NCI-H128 (cell line): ENCODE data around the gene RUNX1.

ENCODE experiments used
- DNase-seq: peaks from one replicate; lab custom pipeline; 2025; ENCODE audit not compliant: unreplicated experiment; lab: John Stamatoyannopoulos, UW

The RUNX1 gene

GRCh38 chr21:35037384-35037765 lies 11.7 kb downstream of the RUNX1 start:
- DNase-seq, result no peak

GRCh38 chr21:35036465-35037383 lies 12.4 kb downstream of the RUNX1 start:
- DNase-seq, result no peak

DNA sequence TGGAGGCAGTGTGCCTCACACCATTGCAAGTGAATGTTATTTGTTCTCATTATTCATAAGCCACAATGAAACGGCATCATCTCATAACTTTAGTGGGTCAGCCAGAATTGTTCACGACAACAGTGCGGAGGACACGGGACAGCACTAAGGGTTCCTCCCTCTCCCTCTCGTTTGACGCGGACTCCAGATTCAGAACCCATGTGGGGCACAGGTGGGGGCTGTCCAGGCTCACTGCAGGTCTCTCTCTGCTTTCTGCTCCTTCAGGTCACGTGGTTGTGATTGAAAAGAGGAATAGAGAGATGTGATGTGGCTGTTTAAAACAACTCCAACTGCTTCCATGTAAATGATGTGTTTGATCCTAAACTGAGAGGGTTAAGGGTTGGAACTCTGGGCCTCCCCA lies 13.5 kb downstream of the RUNX1 start:
- DNase-seq, result no peak

GRCh38 chr21:35035116-35035515 lies 14.0 kb downstream of the RUNX1 start:
- no peak for DNase-seq

GRCh38 chr21:35034203-35034926 lies 14.7 kb downstream of the RUNX1 start:
- no peak for DNase-seq

DNA sequence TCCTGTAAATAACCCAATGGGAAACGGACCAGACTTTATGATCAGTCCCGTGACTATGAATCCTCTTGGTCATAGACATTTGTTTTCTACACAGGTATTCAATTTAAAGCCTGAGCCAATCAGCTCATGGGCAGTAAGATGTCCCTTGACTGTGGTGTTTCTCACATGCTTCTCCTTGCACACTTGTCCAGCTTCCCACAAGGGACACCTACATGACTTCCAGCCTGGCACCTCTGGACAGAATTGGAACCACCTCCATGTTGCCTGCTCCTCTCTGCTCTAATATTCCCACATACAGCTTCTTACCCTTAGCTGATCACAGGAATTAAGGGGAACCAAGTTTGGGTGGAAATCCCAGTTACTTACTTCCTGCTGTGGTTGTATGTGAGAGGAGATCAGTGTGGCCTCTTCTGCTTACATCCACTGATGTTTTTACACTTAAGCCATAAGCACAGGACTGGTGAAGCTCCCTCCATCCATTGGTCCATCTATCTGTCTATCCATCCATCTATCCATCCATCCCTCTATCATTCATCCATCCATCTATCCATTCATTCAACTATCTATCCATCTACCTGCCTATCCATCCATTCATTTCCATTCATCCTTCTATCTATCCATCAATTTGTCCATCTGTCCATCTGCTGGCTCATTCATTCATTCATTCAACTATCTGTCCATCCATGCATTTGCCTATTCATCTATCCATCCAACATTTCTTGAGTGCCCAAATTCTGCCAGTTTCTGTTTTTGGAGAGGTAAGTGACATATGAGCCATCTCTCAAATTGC lies 16.4 kb downstream of the RUNX1 start:
- DNase-seq, result no peak

GRCh38 chr21:35028451-35028978 lies 20.6 kb downstream of the RUNX1 start:
- DNase-seq, result no peak

DNA sequence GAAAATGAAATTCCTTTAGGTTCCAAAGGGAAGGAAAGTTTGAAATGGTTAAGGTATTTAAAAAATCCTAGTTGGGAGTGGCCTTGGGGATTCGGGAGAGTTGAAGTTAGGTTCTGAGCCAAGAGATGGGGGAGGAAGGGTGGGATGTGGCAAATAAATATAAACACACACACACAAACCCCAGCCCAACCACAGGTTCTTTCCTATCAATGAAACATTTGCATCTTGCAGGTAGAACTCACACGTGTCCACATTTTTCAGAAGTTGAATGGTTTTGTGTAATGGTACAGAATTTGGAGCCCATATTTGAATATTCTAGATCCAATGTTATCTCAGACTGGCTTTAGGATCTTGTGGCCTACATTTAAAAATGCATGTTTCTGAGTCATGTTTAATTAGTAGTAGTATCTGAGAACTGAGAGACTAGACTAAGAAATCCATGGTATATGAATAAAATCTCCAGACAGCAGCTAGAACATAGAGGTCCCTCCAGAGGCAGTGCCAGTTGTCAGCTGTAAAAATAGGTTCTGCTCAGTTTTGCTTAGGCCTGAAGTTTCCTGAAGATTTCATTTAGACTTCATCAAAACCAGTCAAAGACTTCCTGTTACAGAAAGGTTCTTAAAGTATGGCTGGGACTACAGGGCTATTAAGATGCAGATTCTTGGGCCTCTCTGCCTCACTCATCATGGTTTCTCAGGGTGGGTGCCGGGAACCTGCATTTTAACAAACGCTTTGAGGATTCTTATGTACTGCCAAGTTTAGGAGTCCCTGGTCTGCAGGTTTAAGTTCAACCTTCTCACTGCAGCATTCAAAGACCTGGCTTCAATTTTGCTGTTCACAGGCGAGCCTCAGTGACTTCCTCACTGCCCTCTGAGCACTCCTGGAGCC lies 21.3 kb downstream of the RUNX1 start:
- DNase-seq, result no peak

GRCh38 chr21:35026617-35027562 lies 22.2 kb downstream of the RUNX1 start:
- DNase-seq, result no peak

- no peak for DNase-seq
Observed at GRCh38 chr21:35026153-35026500, 23.0 kb downstream of the RUNX1 start.

DNA sequence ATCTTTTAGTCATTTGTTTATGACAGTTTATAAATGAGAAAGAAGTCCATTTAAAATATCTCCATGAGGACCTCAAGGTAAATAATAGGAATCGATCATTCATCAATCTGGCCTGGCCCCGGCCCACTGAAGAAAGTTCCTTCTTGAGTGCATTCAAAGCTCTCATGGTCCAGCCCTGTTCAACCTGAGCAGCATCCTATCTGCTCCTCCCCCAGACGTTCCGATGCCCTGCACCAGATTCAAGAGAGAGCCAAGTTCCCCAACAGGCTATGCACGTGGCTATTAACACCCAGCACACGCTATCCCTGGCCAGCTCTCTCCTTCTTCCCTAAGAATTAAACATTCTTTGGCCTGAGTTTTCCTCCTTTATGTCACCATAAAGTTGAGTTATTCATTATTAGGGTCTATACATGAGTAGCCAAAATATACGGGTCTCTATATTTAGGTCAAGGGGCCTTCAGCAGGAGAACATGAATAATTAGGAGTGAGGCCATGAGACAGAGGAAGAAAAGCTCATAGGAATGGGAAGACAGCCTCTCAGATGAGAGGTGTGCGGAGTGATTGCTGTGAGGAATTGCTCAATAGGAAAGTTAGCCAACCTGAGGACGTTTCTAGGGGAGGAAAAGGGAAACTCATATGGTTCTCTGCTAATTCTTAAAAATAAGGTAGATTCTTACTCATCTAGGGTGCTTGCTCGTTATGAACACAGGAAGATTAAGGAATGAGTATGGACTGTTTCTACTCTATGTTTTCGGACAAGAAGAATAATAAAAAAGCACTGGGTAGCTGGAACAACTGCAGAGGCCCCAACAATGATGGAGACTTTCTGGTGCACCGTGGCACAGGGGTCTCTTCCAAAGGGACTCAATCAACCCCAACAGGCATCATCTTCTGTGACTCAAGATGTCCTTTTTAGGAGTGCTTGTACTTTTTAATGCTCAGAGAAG lies 23.6 kb downstream of the RUNX1 start:
- no peak for DNase-seq

- DNase-seq, result no peak
Observed at GRCh38 chr21:35024513-35024912, 24.6 kb downstream of the RUNX1 start.

GRCh38 chr21:35024071-35024420 lies 25.1 kb downstream of the RUNX1 start:
- no peak for DNase-seq

- no peak for DNase-seq
Observed at GRCh38 chr21:35023396-35024070, 25.6 kb downstream of the RUNX1 start.

- DNase-seq, result no peak
Observed at GRCh38 chr21:35021546-35021945, 27.6 kb downstream of the RUNX1 start.

DNA sequence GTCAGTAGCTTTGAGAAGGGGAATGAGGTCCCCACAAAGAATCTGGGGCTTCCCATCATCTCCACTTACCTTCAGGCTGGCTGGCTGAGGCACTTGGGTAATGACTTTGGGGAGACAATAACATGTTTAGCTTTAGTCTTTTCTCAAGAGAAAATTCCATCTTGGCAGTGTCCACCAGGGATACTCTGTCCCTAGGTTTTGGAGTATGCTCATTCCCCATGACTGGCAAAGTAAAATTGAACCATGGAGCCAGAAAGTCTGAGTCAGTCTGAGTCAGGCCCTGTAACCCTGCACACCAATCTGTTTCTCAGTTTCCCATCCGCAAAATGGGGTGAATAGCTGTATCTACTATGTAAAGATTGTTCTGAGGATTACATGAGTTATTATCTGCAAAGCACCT lies 28.2 kb downstream of the RUNX1 start:
- no peak for DNase-seq

DNA sequence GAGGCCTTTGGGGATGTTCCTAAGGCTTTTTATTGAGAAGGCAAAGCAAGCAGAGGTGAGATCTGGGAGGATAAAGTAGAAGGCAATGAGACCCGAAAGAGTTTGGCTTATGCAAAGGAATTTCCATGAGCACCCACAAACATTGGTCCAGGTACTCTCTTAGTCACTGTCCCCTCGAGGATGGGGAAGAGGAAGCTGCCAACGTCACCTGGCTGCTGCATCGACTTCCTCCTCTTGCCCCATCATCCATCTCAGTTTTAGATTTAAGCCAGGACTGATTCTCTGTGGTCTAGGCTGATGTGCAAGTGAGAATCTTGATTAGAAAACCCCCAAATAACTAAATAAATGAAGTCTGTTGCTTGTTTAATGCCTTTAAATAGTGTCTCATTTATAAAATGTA lies 28.7 kb downstream of the RUNX1 start:
- no peak for DNase-seq

DNA sequence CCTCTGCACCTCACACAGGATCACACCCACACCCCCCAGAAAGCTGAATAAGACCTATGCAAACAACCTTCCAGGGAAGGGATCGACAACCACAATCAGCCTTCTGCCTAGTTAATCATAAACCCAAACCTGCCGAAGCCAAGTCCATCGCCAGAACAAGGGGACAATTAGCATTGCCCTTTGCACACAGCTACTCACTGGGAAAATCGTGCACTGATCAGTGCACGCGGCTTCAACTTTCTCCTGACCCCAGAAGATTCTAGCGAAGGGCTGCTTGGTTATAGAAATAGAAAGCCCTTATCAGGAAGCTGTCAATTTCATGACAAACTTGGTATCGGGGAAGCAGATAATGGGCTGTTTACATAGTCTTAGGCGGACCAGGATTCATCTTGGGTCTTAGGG lies 29.5 kb downstream of the RUNX1 start:
- no peak for DNase-seq
